Measurements from ENCODE around the gene ADAR.
A peak's percentile ranks its signal among the peaks of the same experiment; 100 is the strongest.

The ADAR gene

GRCh38 chr1:154558720-154559465 lies 49.1 kb downstream of the ADAR start:
- DNase-seq (ENCODE audit: low spot score): peak; percentile 99

- DNase-seq (ENCODE audit: low spot score): peak; percentile 70
Measured at GRCh38 chr1:154557939-154558719, 49.9 kb downstream of the ADAR start, which contains the start of gene UBE2Q1. TSS of gene UBE2Q1 (minus strand) at chr1:154558662. CDS start at chr1:154558553, 109 bp downstream.

DNA sequence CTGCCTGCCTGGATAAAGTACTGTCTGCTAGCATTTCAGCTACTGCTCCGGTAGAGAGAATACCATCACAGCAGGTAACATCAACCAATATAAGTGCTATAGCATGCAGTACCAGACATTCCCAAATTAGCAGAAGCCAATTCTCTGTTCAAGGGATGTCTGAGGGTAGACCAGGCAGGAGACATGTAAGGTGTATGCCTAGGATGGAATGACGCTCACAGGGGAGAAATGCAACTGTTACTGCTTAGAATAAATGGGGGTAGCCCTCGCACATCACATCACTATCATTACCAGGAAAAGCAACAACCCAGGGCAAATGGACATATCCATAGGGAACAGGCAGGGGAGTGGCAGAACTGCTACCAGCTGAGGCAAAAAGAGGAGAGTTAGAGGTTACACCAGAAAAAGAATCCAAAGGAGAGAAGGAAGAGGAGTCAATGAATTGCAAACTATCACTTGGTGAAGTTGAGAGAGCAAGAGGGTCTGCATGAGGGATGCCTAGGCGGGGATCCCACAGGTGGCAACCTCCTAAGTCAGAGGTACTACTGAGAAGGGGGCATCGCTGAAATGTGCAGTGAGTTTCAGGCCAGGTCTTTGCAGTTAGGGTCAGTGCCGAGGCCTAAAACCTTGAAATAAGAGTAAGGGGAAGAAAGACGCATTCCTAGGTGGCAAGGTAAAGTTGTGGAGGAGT lies 50.6 kb downstream of the ADAR start:
- no peak for DNase-seq (ENCODE audit: low spot score)

GRCh38 chr1:154556422-154556821 lies 51.6 kb downstream of the ADAR start:
- DNase-seq (ENCODE audit: low spot score): no peak

DNA sequence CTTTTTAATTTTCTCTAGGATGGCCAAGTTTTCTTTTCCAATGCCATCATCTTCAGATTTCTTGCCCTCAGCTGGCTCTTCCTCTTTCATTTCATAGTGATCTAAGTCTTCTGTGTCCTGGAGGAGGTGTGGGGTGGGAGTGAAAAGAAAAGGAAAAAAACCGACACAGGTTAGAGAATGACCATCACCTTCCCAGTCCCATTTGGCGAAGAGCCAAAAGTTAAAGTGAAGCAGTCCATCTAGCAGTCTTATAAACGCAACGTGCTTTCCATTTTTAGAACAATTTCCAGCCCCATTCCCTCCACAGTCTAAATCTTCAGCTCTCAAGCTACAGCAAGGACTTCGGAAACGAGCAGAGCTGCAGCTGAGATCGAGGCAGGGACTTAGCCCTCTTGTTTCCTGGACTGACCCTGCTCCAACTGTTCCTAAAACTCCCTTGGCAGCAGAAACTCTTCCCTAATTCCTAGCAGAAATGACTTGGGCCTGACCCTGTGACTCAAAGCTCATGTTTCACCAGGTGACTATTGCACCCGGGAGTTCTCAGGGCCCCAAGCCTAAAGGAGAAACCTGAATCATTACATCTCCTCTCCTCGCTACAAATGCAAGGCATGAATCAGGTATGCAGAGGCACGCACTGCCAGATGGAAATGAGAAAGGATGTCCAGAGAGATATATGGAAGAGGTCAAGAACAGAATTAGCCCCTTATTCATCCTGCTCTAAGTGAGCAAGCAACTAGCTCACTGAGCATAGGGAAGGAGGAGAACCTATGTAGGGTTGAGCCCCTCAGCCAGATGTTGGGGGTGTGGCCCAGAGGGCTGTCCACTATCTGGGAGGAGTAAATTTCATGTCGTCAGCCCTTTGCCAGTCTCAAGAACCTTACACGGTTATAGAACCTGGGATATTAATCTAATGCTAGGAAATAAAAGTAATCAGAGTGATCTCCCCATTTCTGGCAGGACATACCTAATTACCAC lies 54.6 kb downstream of the ADAR start:
- no peak for DNase-seq (ENCODE audit: low spot score)

DNA sequence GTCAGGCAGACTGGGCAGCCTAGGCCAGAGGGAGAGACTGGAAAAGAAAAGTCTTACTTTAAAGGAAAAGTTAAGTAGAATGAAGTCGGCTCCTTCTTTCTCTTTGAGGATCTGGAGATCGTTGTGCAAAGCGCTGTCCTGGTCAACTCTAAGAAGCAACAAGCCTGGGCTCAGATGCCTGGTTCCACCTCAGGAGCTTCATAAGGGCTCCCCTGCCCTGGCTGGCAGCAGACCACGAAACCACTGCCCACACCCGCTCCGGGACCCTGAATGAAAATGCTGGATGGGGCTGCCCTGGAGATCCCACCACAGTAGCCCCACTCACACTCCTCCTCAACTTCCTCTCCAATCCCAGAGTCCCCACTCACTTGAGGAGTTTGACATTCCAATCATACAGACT lies 56.0 kb downstream of the ADAR start:
- DNase-seq (ENCODE audit: low spot score): no peak

GRCh38 chr1:154551474-154551873 lies 56.5 kb downstream of the ADAR start:
- no peak for DNase-seq (ENCODE audit: low spot score)

GRCh38 chr1:154550657-154551056 lies 57.3 kb downstream of the ADAR start:
- no peak for DNase-seq (ENCODE audit: low spot score)

- no peak for DNase-seq (ENCODE audit: low spot score)
Measured at GRCh38 chr1:154550070-154550469, 57.9 kb downstream of the ADAR start.

- DNase-seq (ENCODE audit: low spot score): no peak
Measured at GRCh38 chr1:154549202-154549770, 58.7 kb downstream of the ADAR start.

GRCh38 chr1:154548028-154548427 lies 60.0 kb downstream of the ADAR start:
- DNase-seq (ENCODE audit: low spot score): no peak

GRCh38 chr1:154547105-154547732 lies 60.8 kb downstream of the ADAR start:
- no peak for DNase-seq (ENCODE audit: low spot score)

DNA sequence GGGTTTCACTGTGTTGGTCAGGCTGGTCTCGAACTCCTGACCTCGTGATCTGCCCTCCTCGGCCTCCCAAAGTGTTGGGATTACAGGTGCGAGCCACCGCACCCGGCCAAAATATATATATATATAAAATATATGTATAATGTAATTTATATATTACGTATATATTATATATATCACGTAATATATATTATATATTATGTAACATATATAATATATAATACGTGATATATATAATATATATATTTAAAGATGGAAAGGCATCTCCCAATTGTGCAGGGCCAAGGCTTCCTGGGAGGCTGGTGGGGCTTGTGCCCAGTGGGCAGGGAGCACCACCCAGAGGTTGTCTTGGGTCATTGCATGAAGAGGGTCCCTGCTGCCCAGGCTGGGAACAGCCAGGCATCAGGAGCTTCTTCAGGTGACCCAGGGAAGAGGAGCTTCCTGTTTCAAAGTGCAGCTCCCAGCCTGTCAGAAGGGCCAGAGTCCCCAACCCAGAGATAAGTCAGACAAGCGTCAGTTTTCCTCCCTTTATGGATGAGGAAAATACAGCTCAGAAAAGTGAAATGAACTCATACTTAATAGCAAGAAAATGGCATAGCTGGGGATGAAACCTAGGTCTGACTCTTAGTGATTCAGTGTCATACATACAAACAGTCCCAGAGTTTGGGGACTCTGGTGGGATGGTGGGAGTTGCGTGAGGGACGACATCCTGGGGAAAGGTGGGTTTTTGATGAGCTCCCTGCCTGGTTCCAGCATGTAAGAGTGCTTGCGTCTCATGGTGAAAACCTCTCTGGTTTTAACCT lies 61.5 kb downstream of the ADAR start:
- no peak for DNase-seq (ENCODE audit: low spot score)

GRCh38 chr1:154541231-154541630 lies 66.8 kb downstream of the ADAR start:
- DNase-seq (ENCODE audit: low spot score): no peak

DNA sequence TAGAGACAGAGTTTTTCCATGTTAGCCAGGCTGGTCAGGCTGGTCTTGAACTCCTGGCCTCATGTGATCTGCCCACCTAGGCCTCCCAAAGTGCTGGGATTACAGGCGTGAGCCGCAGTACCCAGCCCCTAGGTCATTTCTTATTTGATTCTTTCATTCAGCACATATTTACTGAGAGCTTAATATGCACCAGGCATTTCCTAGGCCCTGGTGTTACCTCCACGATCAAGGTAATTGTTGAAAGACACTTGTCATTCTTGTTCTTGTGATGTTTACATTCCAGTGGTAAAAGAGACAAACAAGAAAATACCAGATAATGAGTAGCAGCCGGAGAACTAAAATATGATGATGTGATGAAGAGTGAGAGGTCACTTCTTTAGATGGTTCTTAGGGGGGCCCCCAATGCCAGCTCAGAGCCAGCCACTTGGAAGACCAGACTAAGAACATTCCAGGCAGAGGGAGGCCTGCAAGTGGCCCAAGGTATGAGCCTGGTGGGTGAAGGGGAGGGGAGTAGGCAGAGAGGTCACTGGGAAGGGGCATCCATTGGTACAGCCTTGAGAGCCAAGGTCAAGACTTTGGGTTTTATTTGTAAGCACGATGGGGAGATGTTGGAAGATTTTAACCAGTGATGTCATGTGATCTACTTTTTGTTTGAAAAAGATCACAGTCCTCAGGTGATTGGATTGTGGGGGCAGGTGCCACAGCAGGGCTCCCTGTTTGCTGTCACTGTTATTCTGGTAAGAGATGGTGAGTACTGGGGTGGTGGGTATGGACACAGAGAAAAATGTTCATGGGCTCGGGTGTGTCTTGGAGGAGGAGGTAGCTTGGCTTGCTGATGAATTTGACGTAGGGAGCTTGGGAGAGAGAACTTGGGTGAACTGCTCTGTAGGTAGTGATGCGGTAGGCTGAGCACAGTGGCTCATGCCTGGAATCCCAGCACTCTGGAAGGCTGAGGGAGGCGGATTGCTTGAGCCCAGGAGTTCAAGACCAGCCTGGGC lies 68.2 kb downstream of the ADAR start:
- no peak for DNase-seq (ENCODE audit: low spot score)

DNA sequence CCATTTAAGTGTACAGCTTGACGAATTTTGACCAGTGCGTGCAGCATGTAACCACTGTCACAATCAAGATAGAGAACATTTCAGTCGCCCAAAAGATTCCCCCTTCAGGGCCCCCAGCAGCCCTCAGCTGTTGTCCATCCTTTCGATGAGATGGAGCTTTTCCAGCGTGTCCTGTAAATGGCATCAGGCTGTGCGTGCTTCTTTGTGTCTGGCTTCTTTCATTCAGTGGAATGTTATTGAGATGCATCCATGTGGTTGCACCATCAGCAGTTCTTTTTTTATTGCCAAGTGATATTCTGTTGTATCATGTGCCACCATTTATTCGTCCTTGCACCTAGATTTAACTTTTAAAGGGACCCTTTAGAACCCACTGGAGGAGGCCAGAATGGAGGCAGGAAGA lies 71.4 kb downstream of the ADAR start:
- no peak for DNase-seq (ENCODE audit: low spot score)

DNA sequence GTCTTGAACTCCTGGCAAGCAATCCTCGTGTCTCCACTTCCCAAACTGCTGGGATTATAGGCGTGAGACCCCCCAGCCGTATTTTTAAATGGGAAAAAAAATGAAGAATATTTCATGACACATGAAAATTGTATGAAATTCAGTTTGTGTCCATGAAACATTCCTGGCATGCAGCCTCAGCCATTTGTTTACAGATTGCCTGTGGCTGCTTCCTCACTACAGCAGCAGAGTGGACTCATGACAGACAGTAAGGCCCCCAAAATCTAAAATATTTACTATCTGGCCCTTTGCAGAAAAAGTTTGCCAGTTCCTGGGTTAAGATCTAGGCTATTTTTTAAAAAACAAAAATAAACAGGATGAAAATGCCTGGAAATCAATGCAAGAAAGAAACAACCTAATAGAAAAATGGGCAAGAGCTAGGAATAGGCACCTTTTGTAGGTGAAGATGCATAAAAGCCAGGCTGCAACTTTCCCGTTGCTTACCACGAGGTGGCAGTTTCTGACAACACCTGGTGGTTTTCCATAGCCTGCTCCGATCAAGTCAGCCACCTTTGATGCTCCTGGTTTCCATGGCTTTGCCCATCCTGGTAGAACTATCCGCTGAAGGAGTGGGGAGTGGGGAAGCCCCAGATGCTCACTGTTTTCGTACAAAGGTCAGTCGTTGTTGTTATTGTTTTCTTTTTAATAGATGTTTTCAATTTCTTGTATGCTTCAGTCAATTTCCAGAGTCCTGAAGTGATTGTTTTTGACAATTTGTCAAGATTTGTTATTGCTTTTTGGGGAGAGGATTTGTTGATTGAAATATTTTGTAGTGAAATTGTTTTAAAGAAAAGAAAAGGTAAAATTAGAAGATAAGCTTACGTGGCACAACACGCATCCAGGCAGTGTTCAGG lies 73.8 kb downstream of the ADAR start:
- no peak for DNase-seq (ENCODE audit: low spot score)
